SH-SY5Y (cell line): ENCODE results near the gene EMILIN1.

ENCODE experiments used
- GATA2 ChIP-seq: IDR thresholded peaks from 2 replicates; pipeline ENCODE4 v1.6.1; 2011; ENCODE audit warnings: mild to moderate bottlenecking, low read depth, low read length
- GATA3 ChIP-seq: IDR thresholded peaks from 2 replicates; pipeline ENCODE4 v1.6.1; 2011; ENCODE audit warnings: low read depth, mild to moderate bottlenecking, low read length, moderate library complexity

DNA sequence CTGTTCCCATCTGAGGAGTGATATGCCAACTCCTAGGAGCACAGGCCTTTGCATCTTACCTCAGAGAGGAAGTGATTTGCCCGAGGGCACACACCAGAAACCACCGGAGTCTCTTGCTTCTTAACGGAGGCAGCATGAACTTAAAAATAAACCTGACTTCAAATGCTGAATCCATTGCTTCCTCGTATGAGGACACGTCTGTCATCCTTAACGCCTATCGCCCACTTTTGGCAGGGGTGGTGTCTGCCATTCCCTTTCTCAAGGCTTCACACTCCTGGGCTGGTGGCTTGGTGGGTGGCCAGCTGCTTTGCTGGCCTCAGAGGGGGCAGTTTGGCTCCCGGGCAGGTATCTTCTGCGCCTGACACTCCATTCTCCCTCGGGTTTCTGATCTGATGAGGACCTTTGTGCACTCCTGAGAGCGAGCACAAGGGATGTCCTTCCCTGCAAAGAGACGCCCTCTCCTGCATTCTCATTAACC is 57.1 kb downstream of the EMILIN1 start:
- TF ChIP-seq GATA2 (no peak), GATA3 (no peak)
